ENCODE measurements around the gene PRAF2. TPM values are rescaled to one million over a fixed set of nuclear protein-coding genes. Genes with fewer than 3 reads are reported as not detected.

The PRAF2 gene
- total and polyA plus RNA-seq, 2 of the 13 experiments (the other 11 are each of a cell fraction or from before 2014, with no cell fraction given): 0.33 to 2.6 TPM

GRCh38 chrX:49043220-49043986, 30.4 kb downstream of the PRAF2 start, which contains the start of gene TFE3 (continued):
- TF ChIP-seq ISX (CRISPR knock-in tag; conservative IDR thresholded peaks at IDR 0.05): no peak
- no peak for TF ChIP-seq ZNF354B (CRISPR knock-in tag; IDR thresholded peaks at IDR 0.05)
- peak; percentile 58 for TF ChIP-seq STAG1 (CRISPR knock-in tag; IDR thresholded peaks at IDR 0.05)
- TF ChIP-seq, protein P1, sequence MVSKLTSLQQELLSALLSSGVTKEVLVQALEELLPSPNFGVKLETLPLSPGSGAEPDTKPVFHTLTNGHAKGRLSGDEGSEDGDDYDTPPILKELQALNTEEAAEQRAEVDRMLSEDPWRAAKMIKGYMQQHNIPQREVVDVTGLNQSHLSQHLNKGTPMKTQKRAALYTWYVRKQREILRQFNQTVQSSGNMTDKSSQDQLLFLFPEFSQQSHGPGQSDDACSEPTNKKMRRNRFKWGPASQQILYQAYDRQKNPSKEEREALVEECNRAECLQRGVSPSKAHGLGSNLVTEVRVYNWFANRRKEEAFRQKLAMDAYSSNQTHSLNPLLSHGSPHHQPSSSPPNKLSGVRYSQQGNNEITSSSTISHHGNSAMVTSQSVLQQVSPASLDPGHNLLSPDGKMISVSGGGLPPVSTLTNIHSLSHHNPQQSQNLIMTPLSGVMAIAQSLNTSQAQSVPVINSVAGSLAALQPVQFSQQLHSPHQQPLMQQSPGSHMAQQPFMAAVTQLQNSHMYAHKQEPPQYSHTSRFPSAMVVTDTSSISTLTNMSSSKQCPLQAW (CRISPR knock-in tag; IDR thresholded peaks at IDR 0.05): peak; percentile 75
- no peak for TF ChIP-seq JUNB (CRISPR knock-in tag; IDR thresholded peaks at IDR 0.05; ENCODE audit: borderline replicate concordance)
- TF ChIP-seq LRRFIP1 (CRISPR knock-in tag; conservative IDR thresholded peaks at IDR 0.05): no peak
- TF ChIP-seq, protein P2, sequence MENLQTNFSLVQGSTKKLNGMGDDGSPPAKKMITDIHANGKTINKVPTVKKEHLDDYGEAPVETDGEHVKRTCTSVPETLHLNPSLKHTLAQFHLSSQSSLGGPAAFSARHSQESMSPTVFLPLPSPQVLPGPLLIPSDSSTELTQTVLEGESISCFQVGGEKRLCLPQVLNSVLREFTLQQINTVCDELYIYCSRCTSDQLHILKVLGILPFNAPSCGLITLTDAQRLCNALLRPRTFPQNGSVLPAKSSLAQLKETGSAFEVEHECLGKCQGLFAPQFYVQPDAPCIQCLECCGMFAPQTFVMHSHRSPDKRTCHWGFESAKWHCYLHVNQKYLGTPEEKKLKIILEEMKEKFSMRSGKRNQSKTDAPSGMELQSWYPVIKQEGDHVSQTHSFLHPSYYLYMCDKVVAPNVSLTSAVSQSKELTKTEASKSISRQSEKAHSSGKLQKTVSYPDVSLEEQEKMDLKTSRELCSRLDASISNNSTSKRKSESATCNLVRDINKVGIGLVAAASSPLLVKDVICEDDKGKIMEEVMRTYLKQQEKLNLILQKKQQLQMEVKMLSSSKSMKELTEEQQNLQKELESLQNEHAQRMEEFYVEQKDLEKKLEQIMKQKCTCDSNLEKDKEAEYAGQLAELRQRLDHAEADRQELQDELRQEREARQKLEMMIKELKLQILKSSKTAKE (CRISPR knock-in tag; IDR thresholded peaks at IDR 0.05; ENCODE audit: borderline replicate concordance): no peak
- no peak for TF ChIP-seq IRF1 (CRISPR knock-in tag; IDR thresholded peaks at IDR 0.05; ENCODE audit: low read depth)
- peak; percentile 28; the same call in 1 of the 2 replicates for TF ChIP-seq SMC3 (IDR thresholded peaks at IDR 0.05; ENCODE audit: low read length)
- TF ChIP-seq KLF13 (CRISPR knock-in tag; IDR thresholded peaks at IDR 0.05): no peak
- 0 out of 2 replicates have a peak, but pooled peaks have one; percentile 33 for TF ChIP-seq ZNF205 (CRISPR knock-in tag; IDR thresholded peaks at IDR 0.05)
- TF ChIP-seq NFYC (CRISPR knock-in tag; IDR thresholded peaks at IDR 0.05): peak; percentile 72
- no peak for TF ChIP-seq REL (CRISPR knock-in tag; conservative IDR thresholded peaks at IDR 0.05)
- TF ChIP-seq PITX1 (CRISPR knock-in tag; IDR thresholded peaks at IDR 0.05): peak; percentile 28; the same call in 1 of the 2 replicates
- TF ChIP-seq MLLT10 (CRISPR knock-in tag; IDR thresholded peaks at IDR 0.05): no peak
- TF ChIP-seq HNRNPLL (IDR thresholded peaks at IDR 0.05; ENCODE audit: low read depth, low read length, poor library complexity, severe bottlenecking): peak; percentile 74
- TF ChIP-seq ZNF75D (CRISPR knock-in tag; IDR thresholded peaks at IDR 0.05; ENCODE audit: borderline replicate concordance): no peak
- TF ChIP-seq DR1 (CRISPR knock-in tag; IDR thresholded peaks at IDR 0.05): peak; percentile 47; the same call in 1 of the 2 replicates
